ENCODE data around the gene PDCD6IP.
"Not testable (repeated sequence)": the region's sequence is repeated elsewhere in the genome, so short reads cannot be mapped to it uniquely, and the experiment has no call there.

The PDCD6IP gene

GRCh38 chr3:33855407-33855806, 57.0 kb downstream of the PDCD6IP start:
- DNase-seq (ENCODE audit: low spot score): not testable (repeated sequence)

GRCh38 chr3:33855884-33856546, 57.6 kb downstream of the PDCD6IP start:
- DNase-seq (ENCODE audit: low spot score): no peak

DNA sequence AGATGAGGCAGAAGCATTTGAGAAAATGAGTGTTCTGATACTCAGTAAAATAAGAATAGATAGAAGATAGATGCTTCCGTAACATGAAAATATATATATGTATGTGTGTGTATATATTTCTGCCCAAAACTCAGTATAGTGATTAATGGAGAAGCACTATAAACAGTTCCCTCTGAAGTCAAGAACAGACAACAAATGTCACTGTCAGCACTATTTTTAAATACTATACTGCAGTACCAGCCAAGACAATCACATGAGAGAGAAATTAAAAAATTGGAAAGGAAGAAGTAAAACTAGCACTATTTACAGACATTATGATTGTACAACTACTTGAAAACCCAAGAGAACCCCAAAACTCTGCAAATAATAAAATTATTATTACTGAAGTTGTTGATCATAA, 59.3 kb downstream of the PDCD6IP start:
- DNase-seq (ENCODE audit: low spot score): not testable (repeated sequence)

DNA sequence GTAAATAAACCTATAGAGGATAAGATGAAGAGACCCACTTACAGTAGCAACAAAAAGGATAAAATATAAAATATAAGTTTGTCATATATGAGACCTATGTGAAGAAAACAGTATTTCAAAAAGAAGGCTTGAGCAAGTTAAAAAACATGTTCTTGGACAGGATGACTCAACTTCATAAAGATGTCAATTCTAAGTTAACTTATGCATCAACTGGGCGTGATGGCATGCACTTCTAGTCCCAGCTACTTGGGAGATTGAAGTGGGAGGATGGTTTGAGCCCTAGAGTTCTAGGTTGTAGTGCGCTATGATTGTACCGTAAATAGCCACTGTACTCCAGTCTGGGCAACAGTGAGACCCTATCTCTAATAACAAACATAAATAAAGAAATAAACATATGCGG, 59.7 kb downstream of the PDCD6IP start:
- no peak for DNase-seq (ENCODE audit: low spot score)

DNA sequence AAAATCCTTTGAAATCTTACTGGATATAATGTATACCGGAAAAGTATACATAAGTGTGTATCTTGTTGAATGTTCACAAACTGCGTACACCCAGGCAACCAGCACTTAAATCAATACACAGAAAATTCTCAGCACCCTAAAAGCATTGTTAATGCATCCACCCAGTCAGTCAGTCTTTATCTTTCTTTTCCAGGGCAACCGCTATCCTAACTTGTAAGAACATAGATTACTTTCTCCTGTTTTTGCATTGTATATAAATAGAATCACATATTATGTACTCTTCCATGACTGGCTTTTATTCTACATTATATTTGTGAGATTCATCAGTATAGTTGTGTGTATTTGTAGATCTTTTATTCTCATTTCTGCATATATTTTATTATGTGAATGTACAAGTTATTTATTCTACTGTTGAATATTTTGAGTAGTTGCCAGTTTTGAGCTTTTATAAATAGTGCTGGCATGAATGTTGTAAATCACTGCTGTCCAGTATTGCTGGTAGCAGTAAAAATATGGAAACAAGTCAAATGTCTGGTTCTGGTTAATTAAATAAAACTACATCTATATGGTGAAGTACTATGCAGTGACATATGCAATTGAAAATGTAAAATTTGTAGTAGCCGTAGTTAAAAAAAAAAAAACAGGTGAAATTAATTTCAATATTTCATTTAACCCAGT, 62.1 kb downstream of the PDCD6IP start:
- no peak for DNase-seq (ENCODE audit: low spot score)

DNA sequence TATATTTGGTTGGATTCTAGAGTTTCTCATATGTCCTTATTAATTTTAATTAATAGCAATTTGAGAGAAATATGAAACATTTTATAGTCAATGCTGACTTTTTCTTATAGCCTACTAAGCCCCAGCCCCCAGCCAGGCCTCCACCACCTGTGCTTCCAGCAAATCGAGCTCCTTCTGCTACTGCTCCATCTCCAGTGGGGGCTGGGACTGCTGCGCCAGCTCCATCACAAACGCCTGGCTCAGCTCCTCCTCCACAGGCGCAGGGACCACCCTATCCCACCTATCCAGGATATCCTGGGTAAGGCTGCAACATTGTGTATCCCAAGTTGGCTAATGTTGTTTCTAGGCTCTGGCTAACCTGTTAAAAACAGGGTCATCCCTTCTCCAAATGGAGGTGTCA, 66.7 kb downstream of the PDCD6IP start:
- DNase-seq (ENCODE audit: low spot score): no peak

DNA sequence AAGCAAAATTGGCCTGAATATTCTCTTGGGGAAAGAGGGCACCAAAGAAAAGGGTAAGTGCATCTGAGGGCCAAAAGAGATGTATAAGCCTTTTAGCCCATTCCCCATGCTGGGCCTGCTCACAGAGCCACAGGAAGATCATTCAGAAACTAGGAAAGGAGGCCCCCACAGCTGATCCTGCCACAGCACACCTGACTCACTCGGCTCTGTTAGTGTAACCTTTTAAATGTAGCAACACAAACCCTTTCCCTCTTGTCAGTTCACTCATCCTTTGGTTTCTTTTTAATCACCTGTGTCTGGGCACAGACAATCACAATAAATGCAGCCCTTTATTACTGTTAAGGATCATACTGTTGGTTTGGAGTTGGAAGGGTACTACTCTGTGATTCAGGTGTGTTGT, 69.9 kb downstream of the PDCD6IP start:
- no peak for DNase-seq (ENCODE audit: low spot score)

- DNase-seq (ENCODE audit: low spot score): no peak
Observed at GRCh38 chr3:33869977-33870376, 71.5 kb downstream of the PDCD6IP start.

GRCh38 chr3:33874815-33875214, 76.4 kb downstream of the PDCD6IP start:
- no peak for DNase-seq (ENCODE audit: low spot score)

DNA sequence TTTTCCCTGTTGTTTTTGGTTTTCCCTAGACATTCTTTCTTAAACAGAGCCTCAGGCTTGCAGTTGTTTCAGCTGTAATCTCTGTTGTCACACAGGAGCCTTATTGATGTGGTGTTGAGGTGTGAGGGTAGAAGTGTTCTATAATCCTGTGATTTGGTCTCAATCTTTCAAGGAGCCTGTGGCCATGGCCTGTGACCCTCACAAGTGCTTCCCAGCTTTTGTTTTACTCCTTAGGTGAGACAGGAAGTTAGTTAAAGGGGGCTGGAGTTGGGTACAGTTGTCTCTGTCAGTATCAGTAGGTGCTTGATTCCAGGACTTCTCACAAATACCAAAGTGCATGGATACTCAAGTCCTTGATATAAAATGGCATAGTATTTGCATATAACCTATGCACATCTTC, 77.2 kb downstream of the PDCD6IP start:
- DNase-seq (ENCODE audit: low spot score): no peak

DNA sequence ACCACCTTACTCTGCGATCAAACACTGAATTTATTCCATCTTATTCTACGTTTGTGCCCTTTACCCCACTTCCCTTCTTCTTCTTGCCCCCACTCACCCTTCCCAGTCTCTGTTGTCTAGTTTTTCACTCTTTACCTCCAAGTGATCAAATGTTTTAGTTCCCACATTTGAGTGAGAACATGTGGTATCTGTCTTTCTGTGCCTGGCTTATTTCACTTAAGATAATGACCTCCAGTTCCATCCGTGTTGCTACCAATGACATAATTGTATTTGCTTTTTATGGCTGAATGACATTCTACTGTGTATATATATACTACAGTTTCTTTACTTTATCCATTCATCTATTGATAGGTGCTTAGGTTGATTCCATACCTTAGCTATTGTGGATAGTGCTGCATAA, 78.8 kb downstream of the PDCD6IP start:
- DNase-seq (ENCODE audit: low spot score): no peak

DNA sequence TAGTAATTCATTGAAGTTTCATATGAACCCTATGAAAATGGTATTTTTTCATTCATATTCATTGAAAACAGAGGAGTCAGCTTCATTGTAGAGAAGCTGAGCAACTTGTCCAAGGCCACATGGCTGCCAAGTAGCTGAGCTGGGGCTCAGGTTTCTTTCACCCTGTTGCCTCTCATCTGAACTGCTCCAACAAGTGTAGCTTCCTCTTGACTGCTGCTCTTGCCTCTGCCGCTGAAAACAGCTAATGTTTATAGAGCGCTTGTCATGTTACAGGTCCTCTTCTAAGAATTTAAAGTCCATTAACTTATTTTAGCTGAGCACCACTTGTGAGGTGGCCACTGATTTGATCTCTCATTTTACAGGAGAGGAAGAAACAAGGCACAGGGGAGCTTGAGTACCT, 81.1 kb downstream of the PDCD6IP start:
- no peak for DNase-seq (ENCODE audit: low spot score)

DNA sequence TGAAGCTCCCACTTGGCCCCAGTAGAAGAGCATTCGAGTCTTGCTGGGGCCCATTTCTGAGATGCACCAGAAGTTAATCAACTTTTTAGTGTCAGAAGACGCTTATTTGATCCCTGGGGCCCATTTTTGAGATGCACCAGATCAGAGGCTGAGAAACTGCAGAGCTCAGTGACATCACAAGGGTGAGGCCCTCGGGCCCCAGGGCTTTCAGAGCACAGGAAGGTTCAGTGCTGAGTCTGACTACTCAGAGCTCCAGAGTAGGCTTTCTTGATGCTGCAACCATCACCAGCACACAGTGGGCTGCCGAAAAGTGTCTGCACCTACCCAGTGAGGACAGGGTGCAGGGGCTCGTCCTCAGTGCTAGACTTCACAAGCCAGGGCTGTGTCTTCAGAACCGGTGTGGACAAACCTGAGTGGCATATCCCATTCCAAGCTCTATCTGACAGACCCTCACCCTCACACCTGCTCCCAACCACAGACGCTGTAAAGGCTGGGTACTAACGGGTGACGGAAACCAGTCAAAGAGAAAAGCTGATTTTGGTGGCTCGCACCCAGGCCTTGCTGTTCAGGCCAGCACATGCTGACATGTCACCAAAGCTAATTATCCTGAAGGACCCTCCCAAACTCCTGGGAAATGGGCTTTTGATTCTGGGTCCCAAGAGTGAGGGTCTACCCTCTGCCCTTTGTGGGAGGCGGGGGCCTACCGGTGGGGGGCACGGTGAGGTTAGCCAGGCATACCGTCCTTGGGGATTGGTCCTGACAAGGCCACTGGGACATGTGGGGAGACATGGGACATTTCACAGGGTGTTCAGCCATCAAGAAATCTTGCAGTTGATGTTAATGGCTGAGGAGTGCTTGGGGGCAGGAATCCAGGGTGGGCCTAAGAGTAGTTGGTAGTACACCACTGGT, 83.0 kb downstream of the PDCD6IP start:
- no peak for DNase-seq (ENCODE audit: low spot score)

DNA sequence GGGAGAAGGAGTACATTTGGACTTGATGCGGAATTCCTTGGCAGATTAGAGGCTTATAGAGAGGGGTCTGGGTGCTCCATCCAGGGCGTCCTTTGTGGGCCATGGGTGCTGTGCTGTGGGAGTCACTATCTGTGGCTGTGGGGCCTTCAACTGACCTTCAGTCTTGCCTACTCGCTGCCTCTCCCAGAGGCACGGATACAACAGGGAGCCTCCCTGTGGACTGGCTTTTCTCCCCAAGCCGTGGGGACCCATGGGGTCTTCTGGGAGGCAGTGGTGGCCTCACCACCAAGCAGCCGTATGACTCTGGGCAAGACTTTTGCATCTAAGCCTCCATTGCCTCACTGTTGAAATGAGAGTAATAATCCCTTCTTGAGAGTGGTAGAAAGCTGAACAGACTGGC, 83.9 kb downstream of the PDCD6IP start:
- DNase-seq (ENCODE audit: low spot score): no peak

DNA sequence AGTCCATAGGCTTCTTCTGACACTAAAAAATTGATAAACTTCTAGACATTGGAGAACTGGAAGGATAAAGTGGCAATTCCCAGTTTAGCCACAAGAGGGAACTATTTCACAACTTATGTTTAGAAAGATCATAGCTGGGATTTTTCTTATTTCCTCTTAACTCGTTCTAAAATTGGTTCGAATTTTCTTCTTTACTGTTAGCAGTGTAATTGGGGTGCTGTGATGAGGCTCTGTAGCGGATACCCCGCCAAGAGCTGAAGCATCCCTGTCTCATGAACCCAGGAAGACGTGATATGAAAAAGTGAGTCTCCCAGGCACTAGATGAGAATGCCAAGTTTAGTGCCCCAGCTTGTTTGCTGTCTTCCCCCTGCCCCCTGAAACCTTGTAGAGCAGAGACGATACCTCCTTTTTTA, 85.1 kb downstream of the PDCD6IP start:
- DNase-seq (ENCODE audit: low spot score): no peak

- no peak for DNase-seq (ENCODE audit: low spot score)
Observed at GRCh38 chr3:33883951-33884561, 85.6 kb downstream of the PDCD6IP start.

DNA sequence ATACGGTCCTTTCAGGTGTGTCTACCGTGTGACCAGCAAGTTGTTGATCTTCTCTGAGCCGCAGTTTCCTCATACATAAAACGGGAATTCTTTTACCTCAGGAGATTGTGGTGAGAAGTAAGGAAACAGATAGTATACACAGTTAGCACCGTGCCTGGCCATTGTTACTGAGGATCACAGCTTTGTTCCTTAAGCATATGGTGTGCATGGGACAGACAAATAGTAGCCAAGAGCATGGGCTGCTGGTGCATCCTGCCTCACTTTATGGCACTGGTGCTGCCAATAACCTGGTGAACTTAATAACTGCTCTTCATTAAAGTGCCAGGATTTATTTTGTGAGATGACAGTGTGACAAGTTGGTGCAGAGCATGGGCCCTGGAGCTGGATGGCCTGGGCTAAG, 86.3 kb downstream of the PDCD6IP start:
- DNase-seq (ENCODE audit: low spot score): no peak

GRCh38 chr3:33885496-33885895, 87.1 kb downstream of the PDCD6IP start:
- no peak for DNase-seq (ENCODE audit: low spot score)

- no peak for DNase-seq (ENCODE audit: low spot score)
Observed at GRCh38 chr3:33886015-33886414, 87.6 kb downstream of the PDCD6IP start.

DNA sequence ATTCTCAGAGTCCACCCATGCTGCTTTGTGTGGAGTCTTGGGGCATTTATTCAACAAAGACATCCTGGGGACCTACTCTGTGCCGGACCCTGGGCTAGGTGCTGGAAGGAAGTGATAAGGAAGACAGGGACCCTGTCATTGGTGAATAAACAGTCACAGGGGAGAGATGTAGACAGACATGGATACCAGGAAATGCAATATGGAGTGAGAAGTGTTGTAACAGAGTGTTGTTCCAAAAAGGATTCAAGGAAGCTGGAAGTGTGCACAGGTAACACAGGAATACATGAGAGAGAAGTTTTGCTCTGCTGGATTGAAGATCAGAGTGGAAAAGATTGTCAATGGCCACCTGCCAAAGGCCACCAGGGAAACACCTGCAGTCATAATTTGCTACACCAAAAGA, 89.0 kb downstream of the PDCD6IP start:
- DNase-seq (ENCODE audit: low spot score): no peak

- DNase-seq (ENCODE audit: low spot score): no peak
Observed at GRCh38 chr3:33889394-33890039, 91.1 kb downstream of the PDCD6IP start.

DNA sequence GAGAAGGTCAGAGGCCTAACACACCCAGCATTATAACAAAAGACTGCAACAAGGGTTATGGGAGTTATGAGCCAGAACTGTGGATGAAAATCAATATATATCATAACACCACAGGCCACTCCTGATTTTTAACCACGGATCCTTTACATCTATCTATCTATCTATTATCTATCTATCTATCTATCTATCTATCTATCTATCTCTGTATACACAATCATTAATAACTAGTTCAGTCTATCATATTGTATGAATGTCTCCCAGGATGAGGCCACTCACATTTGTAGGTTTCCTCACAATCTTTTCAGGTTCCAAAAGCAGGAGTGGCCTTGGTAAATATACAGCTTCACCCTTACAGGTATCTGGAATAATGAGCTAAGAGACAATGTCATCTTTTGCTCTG, 94.2 kb downstream of the PDCD6IP start:
- DNase-seq (ENCODE audit: low spot score): no peak

Measured in ecto neural progenitor cell (in vitro differentiated cells).